Stimulated activated effector memory CD8-positive, alpha-beta T cell treated with anti-CD3 and anti-CD28 coated beads, Interleukin-12 subunit alpha, Interleukin-12 subunit beta, amount 100 ng/mL, for 72 hours (primary cell): Measurements from ENCODE around the gene CHCHD3.
"Not testable (repeated sequence)": the region's sequence is repeated elsewhere in the genome, so short reads cannot be mapped to it uniquely, and the experiment has no call there.

Experiments used
- ATAC-seq: fragments of 150-1000 bp; cut with Tn5 transposase; 2 replicates; pipeline ENCODE4 v1.10.0; 2021
- DNase-seq, 2 donors: peaks; one replicate each; pipeline ENCODE4 v3.0.0; 2021 to 2022; ENCODE audit warnings: low spot score in 2 of 2
- H3K27ac Mint-ChIP-seq: one replicate; pipeline ENCODE4 v1.8.0; 2022; ENCODE audit warnings: mild to moderate bottlenecking, mixed read lengths
- H3K36me3 Mint-ChIP-seq: one replicate; pipeline ENCODE4 v1.8.0; 2022; ENCODE audit warnings: mild to moderate bottlenecking, mixed read lengths
- H3K4me1 Mint-ChIP-seq: one replicate; pipeline ENCODE4 v1.8.0; 2022; ENCODE audit warnings: mixed read lengths
- H3K4me3 Mint-ChIP-seq: one replicate; pipeline ENCODE4 v1.8.0; 2022; ENCODE audit warnings: mild to moderate bottlenecking, mixed read lengths
- H3K9me3 Mint-ChIP-seq: one replicate; pipeline ENCODE4 v1.8.0; 2022; ENCODE audit warnings: mixed read lengths

CHCHD3 gene

DNA sequence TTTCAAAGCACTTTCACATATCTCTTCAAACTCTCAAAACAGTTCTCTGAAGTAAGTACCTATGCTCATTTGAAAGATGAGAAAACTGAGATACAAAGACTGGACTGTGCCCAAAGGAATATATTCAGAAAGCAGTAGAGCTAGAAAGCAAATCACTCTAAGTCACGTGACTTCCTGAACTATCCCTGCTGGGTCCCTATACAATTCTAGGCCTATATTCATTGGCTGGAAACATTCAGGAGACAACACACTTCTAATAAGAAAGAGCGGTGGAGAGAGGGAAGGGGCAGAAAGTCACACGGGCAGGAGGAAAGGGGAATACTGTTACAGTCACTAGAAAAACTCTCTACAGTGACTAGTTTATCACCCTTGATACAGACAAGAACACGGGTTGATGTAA lies 140.0 kb downstream of the CHCHD3 start:
- Mint-ChIP-seq H3K9me3 (no peaks in the 10 kb centered on the region), H3K4me3 (no peak overlapping the region), H3K36me3 (no peaks in the 10 kb centered on the region), H3K27ac (no peak overlapping the region), H3K4me1 (peaks cover 6% of the 10 kb centered on the region)
- ATAC-seq, result no peak
- no peak for DNase-seq

DNA sequence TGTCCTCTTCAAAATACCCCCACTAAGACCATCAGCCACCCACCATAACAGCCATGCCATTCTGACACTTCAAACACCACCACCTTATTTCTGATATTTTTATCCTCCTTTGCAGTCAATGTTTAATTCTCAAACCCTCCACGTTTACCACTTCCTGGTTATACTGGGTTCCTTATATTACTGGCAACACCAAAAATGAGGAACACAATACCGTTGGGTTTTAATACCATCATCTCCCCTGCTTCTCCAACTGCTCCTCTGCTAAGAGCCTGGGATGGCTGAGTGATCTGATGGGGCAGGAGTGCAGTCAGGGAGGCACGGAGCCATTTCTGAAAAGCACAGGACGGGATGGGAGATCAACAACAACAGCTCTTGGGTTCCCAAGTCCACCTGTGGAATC lies 140.5 kb downstream of the CHCHD3 start:
- Mint-ChIP-seq H3K4me1 (peaks cover 6% of the 10 kb centered on the region), H3K9me3 (no peaks in the 10 kb centered on the region), H3K36me3 (no peaks in the 10 kb centered on the region), H3K4me3 (no peak overlapping the region), H3K27ac (no peak overlapping the region)
- DNase-seq (no peak), ATAC-seq (no peak)

DNA sequence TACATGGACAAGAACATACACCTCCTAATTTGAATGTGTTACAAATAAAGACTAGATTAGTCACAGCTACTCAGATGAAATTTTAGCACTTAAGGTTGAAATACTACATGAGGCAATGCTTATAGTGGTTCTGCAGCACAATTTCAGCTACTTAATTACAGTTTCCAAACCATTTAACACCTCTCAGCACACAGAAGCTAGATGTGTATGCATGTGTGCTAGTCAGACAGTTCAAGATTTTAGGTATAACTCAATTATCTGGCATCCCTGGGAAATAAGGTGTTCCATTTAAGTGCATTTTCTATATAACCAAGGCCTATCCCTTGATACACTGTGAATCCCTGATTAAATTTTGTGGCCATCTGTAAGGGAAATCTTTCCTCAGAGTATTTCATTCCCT lies 141.8 kb downstream of the CHCHD3 start:
- Mint-ChIP-seq H3K4me3 (no peak overlapping the region), H3K27ac (no peak overlapping the region), H3K36me3 (no peaks in the 10 kb centered on the region), H3K9me3 (peaks cover 3% of the 10 kb centered on the region), H3K4me1 (peaks cover 6% of the 10 kb centered on the region)
- ATAC-seq, result no peak
- DNase-seq, result no peak

DNA sequence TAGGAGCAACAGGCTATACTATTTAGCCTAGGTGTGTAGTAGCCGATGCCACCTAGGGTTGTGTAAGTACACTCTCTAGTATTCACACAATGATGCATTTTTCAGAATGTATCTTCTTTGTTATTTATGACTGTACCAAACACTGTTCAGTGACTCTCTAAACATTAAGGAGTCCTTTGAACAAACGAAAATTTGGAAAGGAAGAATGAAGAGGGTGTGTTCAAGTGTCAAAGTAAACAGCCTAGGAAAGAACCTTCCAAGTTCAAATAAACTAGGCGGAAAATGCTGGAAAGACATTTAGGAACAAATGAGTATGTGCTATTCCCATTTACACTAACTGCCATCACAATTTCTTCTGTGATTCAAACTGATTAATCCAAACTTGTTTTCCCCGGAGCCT lies 142.4 kb downstream of the CHCHD3 start:
- Mint-ChIP-seq H3K27ac (no peak overlapping the region), H3K36me3 (no peaks in the 10 kb centered on the region), H3K4me3 (no peak overlapping the region), H3K9me3 (peaks cover 3% of the 10 kb centered on the region), H3K4me1 (peaks cover 6% of the 10 kb centered on the region)
- ATAC-seq, result no peak
- no peak for DNase-seq

DNA sequence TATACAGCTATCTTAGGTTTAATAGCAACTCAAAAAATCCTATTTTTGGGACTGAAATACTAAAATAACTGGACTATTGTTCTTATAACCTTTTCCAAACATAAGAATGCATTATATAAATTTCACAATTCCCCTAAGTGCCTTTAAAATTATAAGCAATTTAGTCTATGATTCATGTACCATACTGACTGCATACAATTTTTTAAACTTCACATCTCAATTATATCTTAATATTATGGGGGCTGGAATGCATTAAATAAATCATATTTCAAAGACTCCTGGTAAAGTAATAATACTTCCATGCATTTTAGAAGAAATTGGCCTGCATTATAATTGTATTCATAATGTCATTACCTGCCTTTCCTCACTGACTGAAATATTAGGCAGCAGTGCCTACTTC lies 144.6 kb downstream of the CHCHD3 start:
- Mint-ChIP-seq H3K4me1 (peaks cover 16% of the 10 kb centered on the region), H3K4me3 (no peak overlapping the region), H3K9me3 (peaks cover 3% of the 10 kb centered on the region), H3K27ac (no peak overlapping the region), H3K36me3 (no peaks in the 10 kb centered on the region)
- DNase-seq (no peak), ATAC-seq (no peak)

DNA sequence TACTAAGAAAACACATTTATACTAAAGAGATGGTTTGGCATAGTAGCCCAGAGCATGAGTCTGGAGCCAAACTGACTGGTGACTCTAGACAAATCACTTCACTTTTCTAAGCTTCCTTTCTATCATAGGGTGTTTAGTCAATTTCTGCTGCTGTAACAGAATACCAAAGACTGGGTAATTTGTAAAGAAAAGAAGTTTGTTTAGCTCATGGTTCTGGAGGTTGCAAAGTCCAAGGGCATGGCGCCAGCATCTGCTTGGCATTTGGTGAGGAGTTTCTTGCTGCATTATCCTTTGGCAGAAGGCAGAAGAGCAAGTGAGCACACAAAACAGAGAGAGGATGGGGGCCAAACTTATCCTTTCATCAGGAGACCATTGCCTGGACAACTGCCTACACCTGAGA lies 146.3 kb downstream of the CHCHD3 start:
- no peak for ATAC-seq
- Mint-ChIP-seq H3K27ac (no peak overlapping the region), H3K4me3 (no peak overlapping the region), H3K4me1 (peaks cover 20% of the 10 kb centered on the region), H3K9me3 (peaks cover 3% of the 10 kb centered on the region), H3K36me3 (no peaks in the 10 kb centered on the region)
- DNase-seq, result no peak

DNA sequence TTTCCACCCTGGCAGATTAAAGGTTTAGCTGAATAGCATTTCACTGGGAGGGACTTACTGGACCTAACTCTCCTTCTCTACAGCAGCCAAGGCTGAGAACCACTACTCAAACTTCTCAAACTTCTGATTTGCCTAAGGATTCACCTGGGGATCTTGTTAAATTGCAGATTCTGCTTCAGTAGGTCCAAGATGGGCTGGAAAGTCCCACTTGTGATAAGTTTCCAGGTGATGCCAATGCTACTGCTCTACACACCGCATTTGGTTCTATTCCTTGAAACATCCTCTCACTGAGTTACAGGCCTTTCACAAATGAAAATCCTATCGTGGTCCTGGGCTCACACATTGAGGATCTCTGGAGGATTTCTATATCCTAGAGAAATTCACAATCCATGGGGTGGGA lies 147.9 kb downstream of the CHCHD3 start:
- DNase-seq (no peak), ATAC-seq (no peak)
- Mint-ChIP-seq H3K27ac (peak overlapping the region; percentile 87), H3K9me3 (peaks cover 3% of the 10 kb centered on the region), H3K4me1 (peaks cover 26% of the 10 kb centered on the region), H3K36me3 (no peaks in the 10 kb centered on the region), H3K4me3 (no peak overlapping the region)

DNA sequence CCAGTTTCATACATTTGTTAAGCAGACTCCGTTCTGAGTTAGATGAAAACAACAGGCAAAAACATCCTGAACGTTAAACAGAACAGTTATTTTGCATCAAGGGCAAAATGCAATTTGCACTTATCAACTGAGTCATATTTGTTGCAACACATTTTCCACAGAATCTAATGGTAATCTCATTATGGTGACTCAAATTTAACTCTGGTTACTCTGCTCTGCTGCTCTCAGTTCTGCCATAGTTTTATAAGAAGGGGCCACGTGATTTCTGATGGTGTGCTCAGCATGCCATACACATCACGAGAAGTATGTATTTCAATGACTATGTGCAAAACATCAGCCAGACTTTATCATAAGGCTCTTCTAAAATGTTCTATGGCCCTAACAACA lies 148.8 kb downstream of the CHCHD3 start:
- peak overlapping the region; percentile 87 for H3K27ac Mint-ChIP-seq
- H3K36me3 Mint-ChIP-seq, result no peaks in the 10 kb centered on the region
- H3K9me3 Mint-ChIP-seq, result peaks cover 3% of the 10 kb centered on the region
- no peak for DNase-seq
- peaks cover 27% of the 10 kb centered on the region for H3K4me1 Mint-ChIP-seq
- peak; percentile 99 for ATAC-seq
- H3K4me3 Mint-ChIP-seq, result peak overlapping the region; percentile 37

DNA sequence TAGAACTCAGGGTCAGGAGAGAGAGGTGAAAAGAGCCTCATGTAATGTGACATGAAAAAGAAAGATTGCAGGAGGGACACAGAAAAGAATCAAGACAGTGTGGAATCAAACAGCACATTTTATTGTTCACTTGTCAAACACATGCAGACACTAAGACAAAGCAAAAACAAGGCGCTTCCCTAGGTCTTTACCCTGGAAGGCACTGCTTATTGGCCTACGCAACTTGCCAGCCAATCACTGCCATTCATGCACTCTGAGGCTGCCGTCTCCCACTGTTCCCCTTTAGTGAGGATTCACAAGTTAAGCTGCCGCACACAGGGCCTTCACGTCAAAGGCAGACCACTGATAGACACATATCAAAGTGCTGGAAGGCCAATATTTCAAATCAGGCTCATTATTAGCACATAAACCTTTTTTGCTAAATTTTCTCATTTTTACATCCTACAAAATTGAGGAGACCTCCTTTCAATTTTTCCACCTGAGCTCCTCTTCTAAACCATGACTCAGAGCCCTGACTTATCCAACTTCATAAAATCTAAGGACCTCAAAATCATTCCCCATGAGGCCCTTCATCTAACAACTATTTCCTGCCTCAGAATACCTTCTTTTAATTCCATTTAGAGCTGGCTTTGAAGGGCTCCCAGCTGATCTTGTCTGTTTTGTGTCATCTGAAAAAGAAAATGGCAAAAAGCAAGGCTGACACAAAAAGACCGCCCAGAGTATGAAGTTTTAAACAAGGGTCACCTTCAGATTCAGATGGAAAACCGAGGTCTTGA lies 149.4 kb downstream of the CHCHD3 start:
- peaks cover 27% of the 10 kb centered on the region for H3K4me1 Mint-ChIP-seq
- no peaks in the 10 kb centered on the region for H3K36me3 Mint-ChIP-seq
- no peak for DNase-seq
- ATAC-seq, result peak; percentile 43
- peak overlapping the region; percentile 37 for H3K4me3 Mint-ChIP-seq
- H3K9me3 Mint-ChIP-seq, result peaks cover 3% of the 10 kb centered on the region
- H3K27ac Mint-ChIP-seq, result peak overlapping the region; percentile 87

DNA sequence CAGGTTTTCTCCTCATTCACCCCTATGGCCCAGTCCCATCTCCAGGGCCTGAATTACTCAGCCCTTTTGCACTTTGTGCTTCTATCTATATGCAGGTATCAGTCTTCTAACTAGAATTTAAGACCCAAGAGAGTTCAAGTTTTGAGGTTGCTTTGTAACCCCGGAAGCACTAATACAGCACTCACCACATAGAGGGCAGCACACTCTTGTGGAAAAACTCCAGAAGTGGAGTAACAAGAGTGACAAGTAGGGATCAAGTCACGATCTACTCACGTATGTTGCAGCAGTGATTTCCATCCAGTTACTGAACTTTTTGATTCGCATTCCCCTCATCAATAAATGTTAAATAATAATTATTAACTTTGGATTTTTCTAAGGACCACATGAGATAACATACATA lies 151.0 kb downstream of the CHCHD3 start:
- H3K36me3 Mint-ChIP-seq, result no peaks in the 10 kb centered on the region
- H3K9me3 Mint-ChIP-seq, result no peaks in the 10 kb centered on the region
- H3K27ac Mint-ChIP-seq, result no peak overlapping the region
- ATAC-seq (no peak), DNase-seq (no peak)
- H3K4me3 Mint-ChIP-seq, result no peak overlapping the region
- H3K4me1 Mint-ChIP-seq, result peaks cover 27% of the 10 kb centered on the region

DNA sequence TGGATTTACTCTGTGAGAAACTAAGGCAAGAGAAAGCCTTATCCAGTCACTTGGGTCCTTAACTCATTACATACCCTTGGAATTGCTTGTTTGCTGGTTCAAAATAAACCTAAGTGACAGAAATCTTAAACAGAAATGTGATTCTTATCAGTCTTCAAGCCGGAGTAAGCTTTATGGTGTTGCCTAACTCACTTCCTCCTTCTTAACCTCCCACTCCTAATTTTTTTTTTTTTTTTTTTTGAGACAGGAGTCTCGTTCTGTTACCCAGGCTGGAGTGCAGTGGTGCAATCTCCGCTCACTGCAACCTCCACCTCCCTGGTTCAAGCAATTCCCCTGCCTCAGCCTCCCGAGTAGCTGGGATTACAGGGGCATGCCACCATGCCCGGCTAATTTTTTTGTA lies 151.9 kb downstream of the CHCHD3 start:
- H3K4me3 Mint-ChIP-seq, H3K27ac Mint-ChIP-seq, DNase-seq, ATAC-seq, H3K36me3 Mint-ChIP-seq, H3K9me3 Mint-ChIP-seq: not testable (repeated sequence)
- peaks cover 27% of the 10 kb centered on the region for H3K4me1 Mint-ChIP-seq

DNA sequence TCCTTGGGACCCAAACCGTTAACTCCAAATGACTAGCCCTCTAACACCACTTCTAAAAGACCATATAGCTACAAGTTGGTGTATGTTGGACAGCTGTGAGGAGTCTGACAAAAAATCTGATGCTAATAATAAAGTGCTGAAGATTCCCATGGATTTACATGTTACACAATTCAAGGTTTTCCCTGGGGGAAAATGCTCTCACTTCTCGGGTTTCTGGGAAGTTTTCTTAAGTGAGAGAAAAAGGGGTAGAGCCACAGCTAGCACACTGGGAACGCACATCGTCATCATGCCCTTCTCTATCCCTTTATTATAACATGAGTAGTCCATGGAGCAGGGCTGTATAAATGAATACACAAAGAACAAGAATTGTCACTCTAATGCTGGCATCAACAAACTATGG lies 162.1 kb downstream of the CHCHD3 start:
- Mint-ChIP-seq H3K27ac (no peak overlapping the region), H3K4me1 (no peaks in the 10 kb centered on the region), H3K36me3 (no peaks in the 10 kb centered on the region), H3K4me3 (no peak overlapping the region), H3K9me3 (no peaks in the 10 kb centered on the region)
- no peak for ATAC-seq
- no peak for DNase-seq

DNA sequence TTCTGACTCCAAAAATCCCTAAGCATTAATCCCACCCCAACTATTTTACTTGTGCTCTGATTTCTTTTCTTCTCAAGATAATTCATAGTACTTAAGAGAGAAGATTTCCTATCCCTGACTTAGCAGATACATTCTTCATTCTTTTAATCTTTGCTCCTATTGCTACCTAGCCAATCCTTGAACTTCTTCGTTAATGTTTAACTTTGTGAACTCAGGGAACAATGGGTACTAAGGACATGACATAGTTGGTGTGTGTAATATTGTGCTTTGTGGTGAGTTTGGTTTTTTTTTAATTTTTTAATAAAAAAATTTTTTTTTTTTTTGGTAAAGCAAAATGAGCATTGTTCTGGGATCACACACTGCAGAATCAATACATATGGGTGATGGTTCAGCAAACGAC lies 166.2 kb downstream of the CHCHD3 start:
- Mint-ChIP-seq H3K4me1 (no peaks in the 10 kb centered on the region), H3K4me3 (no peak overlapping the region), H3K36me3 (no peaks in the 10 kb centered on the region), H3K27ac (no peak overlapping the region), H3K9me3 (no peaks in the 10 kb centered on the region)
- ATAC-seq (no peak), DNase-seq (no peak)

DNA sequence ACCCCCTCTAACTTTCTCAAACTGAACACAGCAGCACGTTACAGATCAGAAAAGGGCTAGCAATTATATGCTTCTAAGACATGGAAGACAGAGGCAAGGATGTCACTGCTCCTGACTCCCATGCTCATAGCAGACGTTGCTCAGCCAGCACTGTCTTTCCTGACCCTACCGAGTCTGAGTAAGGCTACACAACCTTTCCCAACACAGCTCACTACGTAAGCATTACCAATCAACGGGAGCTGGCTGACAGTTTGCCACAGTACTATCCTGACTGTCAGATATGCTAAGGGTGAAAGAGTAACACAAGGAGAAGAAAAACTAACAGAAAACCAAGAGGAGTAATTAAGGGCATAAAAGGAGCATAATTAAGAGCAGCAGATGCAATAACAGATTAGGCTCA lies 171.2 kb downstream of the CHCHD3 start:
- DNase-seq, result no peak
- no peaks in the 10 kb centered on the region for H3K36me3 Mint-ChIP-seq
- no peak overlapping the region for H3K27ac Mint-ChIP-seq
- no peaks in the 10 kb centered on the region for H3K4me1 Mint-ChIP-seq
- no peaks in the 10 kb centered on the region for H3K9me3 Mint-ChIP-seq
- ATAC-seq, result no peak
- no peak overlapping the region for H3K4me3 Mint-ChIP-seq

DNA sequence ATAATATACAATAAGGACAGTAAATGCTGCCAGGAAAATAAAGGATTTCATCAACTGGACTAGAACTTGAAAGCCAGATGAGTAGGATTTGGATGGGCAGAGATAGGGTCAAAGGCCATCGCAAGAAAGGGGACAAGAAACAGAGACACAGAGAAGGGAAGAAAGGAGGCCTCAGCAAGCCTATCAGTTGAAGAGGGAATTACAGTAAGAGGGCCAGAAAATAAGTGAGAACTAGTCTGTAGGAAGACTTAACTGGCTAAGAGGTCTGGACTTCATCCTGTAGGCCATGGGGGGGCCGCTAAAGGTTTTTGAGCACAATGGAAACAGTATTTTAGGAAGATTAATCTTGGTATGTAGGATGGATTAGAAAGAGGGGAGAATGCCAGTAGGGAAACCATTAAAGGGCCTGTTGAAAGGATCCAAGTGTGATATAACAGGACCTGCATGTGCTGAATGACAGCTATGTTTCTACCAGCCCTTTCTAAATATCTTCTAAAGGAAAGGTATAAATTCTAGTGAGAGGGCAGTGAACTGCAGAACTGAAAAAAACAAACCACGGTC lies 174.4 kb downstream of the CHCHD3 start:
- no peak overlapping the region for H3K27ac Mint-ChIP-seq
- peaks cover 6% of the 10 kb centered on the region for H3K36me3 Mint-ChIP-seq
- no peaks in the 10 kb centered on the region for H3K9me3 Mint-ChIP-seq
- peaks cover 11% of the 10 kb centered on the region for H3K4me1 Mint-ChIP-seq
- no peak overlapping the region for H3K4me3 Mint-ChIP-seq
- ATAC-seq (no peak), DNase-seq (no peak)

DNA sequence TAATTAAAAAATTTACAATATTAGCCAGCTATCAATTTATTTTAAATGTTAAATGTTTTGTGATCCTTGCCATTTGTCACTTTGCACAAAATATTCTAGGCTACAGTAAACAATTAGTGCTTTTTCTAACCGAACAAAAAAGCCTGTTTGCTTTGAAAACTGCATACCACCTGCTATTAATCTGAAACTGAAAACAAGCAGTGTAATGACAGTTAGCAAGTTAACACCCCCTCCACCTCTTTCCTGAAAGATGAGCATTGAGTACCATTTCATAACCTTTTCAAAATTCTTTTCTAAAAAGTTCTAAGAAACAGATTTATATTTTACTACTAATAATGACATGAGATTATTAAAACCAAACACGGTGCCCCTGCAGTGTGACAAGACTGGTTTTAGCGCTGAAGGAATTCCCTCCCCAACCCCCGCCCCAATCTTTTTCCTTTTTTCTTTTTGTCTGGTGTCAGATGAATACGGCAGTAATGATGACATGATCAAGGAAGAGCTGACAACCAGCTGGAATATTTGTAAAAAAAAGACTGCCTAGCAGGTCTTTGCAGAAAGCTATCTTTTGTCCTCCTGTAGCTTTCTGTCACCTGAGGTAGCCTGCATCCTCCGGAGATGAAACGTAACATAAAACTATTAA lies 175.6 kb downstream of the CHCHD3 start:
- H3K9me3 Mint-ChIP-seq, result no peaks in the 10 kb centered on the region
- no peak overlapping the region for H3K4me3 Mint-ChIP-seq
- no peak overlapping the region for H3K27ac Mint-ChIP-seq
- peaks cover 6% of the 10 kb centered on the region for H3K36me3 Mint-ChIP-seq
- ATAC-seq (no peak), DNase-seq (no peak)
- H3K4me1 Mint-ChIP-seq, result peaks cover 11% of the 10 kb centered on the region
